NCI-H2107 (cell line): Measurements from ENCODE around the gene PERCC1.

Experiments used
- DNase-seq: peaks from one replicate; lab custom pipeline; 2025; lab: John Stamatoyannopoulos, UW

PERCC1 gene

DNA sequence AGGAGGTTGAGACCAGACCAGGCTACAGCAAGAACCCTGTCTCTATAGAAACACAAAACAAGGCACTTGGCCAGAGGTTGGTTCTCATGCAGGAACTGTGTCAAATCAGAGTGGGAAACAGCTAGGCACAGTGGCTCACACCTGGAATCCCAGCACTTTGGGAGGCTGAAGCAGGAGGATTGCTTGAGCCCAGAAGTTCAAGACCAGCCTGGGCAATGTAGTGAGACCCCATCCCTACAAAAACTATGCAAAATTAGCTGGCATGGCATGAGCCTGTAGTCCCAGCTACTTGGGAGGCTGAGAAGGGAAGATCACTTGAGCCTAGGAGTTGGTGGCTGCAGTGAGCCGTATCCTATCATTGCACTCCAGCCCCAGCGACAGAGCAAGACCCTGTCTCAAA lies 18.0 kb upstream of the PERCC1 start:
- no peak for DNase-seq

DNA sequence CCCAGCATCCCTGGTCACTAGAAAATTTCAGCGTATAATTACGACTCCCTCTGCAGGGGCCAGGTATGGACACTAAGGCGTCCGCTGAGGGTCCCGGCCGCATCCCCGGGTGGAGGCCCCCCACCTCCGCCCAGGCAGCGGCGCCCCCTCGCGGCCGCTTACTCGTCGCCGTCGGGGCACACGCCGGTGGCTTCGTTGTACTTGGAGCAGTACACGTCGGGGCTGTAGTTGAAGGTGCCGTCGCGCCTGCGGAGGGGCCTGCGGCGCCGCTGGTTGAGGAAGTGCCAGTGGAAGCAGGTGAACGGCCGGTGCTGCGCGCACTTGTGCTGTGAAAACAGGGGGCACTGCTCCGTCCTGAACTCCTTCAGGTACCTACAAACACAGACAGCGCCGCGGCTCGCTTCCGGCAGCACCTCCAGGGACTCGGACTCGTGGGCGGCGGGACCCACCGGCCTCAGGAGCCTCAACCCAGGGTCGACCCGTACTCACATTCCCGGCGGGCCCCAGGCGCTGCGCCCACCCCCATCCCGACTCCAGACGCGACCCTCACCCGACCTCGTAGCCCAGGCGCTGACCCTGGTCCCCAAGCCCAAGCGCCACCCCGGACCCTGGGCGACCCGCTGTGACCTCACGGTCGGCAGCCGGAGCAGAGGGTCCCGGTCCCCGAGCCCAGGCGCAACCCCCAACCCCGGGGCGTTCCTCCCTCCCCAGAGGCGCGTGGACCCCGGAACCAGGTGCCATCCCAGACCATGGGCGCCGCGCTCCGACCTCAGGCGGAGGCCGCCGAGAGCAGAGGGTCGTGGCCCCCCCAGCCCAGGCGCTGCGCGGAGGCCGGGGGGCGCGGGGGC lies 17.0 kb upstream of the PERCC1 start:
- peak; percentile 14 for DNase-seq

DNA sequence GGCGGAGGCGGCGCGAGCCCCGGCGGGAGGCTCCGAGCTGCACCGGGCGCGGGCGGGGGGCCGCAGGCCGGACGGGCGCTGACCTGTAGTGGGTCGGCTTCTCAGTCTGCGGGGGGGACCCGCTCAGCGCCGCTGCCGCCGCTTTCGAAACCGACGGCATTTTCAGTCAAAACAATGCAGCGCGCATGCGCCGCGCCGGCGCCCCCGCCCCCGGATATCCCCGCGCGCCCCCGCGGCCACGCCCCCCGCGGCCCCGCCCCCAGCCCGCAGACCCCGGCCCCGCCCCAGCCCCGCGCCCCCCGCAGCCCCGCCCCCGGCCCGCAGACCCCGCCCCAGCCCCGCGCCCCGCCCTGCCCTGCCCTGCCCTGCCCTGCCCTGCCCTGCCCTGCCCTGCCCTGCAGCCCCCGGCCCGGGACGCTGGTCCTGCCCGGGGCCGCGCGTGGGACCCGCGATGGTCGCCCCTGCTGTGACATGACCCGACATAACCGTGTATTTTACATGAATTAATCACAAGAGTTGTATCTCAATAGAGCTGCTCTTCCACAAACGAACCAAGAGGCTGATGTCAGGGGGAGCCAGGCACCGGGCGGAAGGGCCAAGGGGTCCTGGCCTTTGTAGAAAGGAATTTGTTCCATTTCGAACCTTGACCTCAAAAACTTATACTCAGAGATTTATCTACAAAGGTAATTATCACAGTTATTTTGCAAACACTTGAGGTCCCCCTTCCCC lies 16.2 kb upstream of the PERCC1 start, which contains the start of gene UNKL:
Gene UNKL, minus strand, starts transcription at position 173 of the 729 bp plus-strand sequence. Its CDS starts 13 bp downstream, at position 160.
- no peak for DNase-seq

DNA sequence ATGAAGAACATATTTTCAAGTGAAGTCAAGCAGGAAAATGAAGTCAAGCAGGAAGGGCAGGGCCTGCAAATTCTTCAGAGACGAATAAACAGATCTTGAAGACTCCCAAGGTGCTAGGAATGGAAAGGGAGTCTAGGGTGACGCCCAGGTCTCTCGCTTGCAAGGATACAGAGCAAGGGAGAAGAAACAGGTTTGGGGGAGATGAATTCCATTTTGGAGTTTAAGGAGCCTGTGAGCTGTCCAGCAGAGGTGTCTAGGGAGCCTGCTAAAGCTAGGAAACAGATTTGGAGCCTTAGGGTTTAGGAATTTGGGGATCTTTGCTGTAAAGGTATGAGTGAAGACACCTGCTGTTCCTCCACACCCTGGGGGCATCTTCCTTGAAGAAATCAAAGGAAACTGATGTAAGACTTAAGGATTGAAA lies 14.3 kb upstream of the PERCC1 start:
- no peak for DNase-seq

DNA sequence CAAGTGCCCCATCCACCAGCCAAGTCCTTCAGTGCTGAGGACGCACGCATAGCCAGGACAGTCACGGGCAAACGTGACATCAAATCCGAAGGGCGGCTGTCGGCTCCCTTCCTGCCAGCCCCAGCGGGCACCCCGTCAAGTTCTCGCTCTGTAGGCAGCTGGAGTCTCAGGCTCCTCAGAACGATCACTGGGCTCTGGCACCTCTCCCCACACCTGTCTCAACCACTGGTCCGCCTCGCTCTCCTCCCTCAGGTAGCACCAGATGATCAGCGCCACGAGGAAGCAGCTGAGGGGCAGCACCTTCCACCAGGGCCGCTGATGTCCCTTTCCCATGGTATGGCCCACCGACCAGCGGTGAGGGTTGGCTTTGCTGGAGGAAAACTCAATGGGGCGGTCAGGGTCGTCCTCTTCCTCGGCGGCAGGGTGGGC lies 10.8 kb upstream of the PERCC1 start:
- DNase-seq: no peak

DNA sequence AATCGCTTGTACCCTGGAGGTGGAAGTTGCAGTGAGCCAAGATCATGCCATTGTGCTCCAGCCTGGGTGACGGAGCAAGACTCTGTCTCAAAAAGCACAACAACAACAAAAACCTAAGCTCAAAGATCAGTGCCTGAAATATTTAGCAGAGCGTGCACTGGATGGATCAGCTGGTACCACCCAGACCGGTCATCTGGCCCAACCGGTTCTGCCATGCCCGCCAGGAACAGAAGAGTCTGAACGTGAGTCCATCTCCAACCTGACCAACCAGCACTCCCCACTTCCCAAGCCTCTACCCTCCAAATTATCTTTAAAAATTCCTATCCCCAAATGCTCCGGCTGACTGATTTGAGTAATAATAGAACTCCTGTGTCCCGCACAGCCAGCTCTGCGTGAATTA lies 8.8 kb upstream of the PERCC1 start:
- DNase-seq: no peak

DNA sequence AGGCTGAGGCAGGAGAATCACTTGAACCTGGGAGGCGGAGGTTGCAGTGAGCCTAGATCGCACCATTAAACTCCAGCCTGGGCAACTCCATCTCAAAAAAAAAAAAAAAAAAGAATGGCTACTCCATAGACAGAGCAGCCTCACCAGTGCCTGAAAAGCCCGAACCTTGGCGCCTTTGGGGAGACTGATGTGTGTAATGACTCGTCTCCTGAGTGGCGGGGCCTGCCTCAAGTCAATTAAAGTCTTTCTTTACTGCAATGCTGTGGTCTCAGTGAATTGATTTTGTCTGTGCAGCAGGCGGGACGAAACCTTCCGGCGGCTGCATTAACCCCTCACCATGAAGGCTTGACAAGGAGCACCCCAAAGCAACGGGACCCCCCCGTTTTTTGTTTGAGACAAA lies 6.8 kb upstream of the PERCC1 start:
- DNase-seq: no peak

DNA sequence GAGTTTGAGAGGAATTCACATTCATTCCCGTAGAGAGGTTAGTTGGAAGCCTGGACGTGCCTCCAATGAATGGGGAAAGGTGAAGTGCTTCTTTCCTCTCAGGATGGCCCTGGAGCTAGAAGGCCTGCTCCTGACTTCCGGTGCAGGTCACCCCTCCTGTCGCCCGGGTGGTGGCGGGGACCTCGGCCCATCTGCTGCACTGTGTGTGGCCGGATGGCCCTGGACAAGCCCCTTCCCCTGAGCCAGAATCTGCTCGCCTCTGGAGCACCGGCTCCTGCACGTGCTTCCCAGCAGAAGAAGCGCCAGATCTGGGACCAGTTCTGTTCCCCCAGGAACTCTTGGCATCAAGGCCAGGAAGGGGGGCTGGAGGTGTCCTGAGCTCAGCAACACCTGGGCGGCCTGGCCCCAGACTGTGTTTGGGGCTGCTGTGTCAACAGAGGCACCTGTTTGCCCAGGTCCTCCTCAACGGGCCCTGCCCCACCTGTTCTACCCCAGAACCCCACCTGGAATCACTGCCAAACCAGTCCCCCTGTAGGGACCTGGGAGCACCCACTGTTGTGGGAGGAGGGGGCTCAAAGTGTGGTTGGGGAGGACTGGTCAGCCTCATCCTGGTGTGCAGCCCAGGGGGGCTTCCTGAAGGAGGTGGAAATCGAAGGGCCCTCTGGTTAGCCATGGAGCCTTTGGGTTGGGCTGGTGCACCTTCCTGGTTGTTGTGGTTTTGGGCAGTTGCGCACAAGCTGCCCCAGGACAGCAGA lies 5.1 kb upstream of the PERCC1 start:
- DNase-seq: no peak

DNA sequence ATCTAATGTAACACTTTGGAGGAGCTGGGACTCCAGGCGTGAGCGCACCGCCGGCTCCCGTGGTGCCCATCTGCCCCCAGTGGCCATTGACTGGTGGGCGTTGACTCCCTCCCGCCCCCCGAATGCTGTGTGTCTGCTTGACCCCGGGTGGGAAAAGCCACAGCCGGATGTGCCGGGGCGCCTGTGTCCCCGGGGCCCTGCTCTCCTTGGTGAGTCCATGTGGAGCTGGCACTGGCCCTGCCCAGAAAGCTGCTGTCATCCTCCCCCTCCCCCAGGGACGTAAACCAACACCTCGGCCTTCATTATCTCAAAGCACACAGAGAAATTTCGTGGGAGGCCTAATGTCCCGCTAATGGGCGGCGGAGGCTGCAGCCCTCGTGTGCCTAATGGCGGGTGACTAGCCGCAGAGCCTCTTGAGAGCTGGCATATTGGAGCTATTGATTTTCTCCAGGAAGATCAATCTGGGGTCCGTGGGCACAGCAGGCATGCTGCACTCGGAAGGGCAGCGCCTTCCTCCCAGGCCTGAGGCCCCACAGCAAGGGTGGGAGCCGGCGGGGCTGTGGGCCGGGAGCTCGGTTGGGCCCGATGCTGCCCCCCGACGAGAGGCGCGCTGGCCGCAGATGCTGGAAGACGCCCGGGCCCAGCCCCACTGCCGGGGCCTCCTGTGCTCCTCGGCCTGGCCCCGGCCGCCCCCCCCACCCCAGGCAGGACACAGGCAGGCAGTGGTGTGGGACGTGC lies 4.0 kb upstream of the PERCC1 start:
- DNase-seq: peak; percentile 78

DNA sequence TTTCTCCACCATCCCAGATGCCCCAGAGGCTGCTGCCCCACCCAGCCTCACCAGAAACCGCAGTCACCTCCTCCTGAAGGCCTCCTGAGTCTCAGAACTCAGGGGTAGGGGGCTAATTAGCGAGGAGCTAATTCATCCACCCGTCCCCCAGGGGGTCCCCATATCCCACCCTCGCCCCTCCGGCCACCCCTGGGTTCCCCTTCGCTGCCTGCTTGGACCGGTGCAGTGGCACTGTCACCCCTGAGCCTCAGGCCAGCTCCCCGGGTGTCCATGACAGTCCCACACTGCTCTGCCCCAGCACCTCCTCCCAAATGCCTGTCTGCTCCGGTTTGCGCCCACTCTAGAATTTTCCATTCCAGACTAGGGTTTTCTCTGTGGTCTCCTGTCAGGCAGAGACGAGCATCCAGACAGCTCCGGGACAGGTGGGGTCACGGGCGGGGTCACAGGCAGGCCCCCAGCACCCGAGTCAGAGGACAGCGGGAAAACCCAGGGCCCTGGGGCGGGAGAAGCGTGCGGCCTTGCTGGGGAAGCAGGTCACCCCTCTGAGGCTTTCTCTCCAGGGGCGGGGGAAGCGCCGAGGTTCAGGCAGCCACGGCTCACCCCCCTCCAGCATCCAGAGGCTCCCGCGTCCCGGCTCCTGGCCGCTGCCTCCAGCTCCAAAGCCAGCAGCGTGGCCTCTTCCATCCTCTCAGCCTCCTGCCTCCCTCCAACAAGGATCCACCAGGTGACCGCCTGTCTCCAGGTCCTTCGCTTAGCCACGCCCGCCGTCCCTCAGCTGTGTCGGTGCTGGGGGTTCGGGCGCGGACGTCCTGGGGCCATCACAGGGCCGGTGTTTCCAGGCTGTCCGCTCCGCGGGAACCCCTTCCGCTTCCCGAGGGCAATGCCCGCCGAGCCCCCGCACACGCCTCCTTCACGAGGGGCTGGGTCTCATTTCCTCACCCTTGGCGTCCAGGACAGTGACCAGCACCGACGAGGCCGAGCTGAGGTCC lies 3.1 kb upstream of the PERCC1 start:
- DNase-seq: no peak

DNA sequence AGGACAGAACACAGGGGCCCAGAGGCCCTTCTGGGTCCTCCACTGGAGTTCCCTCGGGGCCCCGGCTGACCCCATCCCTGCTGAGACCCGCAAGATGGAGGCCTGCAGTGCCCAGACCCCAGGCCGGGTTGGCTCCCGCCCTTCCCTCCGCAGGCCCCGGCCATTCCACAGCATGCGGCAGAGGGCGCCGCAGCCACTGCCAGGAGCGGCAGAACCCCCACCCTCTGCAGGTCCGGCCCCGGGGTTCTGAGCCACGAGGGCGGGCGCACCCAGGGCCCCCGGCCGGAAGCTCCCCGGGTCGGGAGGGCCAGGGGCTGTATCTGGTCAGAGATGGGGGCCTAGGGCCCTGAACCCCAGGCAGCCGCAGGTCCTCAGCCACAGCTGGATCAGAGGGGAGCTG lies 2.4 kb upstream of the PERCC1 start:
- DNase-seq: no peak

DNA sequence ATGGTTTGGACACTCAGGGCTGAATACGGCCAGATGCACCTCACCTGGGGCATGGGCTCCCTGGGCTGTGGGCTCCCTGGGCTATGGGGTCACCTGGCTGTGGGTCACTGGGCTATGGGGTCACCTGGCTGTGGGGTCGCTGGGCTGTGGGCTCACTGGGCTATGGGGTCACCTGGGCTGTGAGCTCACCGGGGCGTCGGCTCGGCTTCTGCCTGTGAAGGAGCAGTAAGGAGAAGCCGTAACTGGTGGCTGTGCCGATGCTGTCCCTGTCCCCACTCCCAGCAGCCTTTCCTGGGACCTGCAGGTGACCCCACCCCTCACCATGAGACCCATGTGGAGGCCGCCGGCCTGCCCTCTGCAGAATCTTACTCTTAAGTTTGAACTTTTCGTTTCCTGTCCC lies 1.9 kb upstream of the PERCC1 start:
- no peak for DNase-seq

DNA sequence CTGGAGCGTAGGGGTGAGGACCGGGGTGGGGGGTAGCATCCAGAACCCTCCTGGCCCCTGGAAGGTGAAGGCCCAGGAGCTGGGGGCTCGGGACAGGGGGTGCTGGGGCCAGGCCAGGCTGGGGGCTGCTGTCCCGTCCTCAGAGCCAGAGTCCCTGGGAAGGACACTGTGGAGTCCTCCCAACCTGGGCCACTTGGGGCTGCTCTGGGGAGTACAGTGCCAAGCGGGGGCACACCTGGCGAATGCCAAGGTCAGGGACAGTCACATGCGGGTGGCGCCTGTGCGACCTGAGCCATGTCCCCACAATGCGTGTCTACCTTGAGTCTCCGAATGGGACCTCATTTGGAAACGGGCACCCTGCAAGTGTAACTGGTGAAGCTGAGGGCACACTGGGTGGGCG lies 1.2 kb upstream of the PERCC1 start:
- no peak for DNase-seq

DNA sequence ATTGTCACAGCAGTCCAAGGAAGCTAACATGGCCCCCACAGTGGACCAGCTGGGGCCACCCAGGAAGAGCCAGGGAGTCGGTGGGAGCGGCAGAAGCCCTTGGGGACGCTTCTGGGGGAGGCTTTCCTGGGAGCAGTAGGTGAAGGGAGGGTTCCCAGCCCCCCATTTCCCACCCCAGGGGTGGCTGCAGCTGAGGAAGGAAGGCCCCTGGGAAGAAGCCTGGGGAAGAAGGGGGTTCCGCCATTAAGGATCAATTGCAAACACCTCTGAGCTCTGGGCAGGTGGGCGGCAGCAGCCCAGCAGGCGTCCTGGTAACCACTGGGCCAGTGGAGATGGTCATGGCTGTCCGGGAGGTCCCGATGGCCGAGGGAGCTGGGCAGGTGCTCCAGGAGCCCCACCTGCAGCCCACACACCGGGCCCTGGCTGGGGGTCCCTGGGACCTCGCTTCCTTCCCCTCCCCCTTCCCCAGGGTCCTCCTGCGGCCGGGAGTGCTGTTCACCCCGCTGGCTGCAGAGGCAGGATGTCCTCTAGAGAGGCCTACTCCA lies 592 bp upstream of the PERCC1 start:
- no peak for DNase-seq

DNA sequence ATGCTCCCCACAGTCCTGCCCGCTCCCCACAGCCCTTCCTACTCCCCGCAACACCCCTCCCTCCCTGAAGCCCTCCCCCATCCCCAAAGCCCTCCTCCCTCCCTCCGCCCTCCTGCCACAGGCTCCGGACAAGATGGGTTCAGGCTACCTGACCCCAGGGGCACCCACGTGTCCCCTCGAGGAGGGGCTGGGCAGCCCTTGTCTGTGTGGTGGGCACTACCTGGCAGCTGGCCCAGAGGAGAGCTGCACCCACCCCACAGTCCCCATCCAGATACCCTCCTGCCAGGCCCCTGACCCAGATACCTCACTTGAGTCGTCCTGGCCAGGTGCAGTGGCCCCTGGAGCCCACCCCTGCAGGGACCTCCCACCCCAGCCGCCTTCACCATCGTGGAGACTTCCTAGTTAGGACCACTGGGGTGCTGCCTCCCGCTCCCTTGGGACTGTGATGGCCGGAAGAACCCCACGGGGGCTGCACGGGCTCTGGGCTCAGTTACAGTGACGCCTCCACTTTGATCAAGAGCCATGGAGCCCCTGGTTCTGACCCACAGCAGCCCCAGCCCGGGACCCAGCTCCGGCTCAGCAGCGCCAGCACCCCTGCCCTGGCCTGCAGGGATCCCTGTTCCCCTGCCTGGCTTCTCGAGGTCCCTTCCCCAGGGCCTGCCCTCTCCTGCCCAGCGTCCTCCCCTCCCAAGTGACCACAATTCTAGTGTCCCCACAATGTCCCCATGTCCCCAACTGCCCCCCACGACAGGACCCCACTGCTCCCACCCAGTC lies 806 bp downstream of the PERCC1 start:
- no peak for DNase-seq

DNA sequence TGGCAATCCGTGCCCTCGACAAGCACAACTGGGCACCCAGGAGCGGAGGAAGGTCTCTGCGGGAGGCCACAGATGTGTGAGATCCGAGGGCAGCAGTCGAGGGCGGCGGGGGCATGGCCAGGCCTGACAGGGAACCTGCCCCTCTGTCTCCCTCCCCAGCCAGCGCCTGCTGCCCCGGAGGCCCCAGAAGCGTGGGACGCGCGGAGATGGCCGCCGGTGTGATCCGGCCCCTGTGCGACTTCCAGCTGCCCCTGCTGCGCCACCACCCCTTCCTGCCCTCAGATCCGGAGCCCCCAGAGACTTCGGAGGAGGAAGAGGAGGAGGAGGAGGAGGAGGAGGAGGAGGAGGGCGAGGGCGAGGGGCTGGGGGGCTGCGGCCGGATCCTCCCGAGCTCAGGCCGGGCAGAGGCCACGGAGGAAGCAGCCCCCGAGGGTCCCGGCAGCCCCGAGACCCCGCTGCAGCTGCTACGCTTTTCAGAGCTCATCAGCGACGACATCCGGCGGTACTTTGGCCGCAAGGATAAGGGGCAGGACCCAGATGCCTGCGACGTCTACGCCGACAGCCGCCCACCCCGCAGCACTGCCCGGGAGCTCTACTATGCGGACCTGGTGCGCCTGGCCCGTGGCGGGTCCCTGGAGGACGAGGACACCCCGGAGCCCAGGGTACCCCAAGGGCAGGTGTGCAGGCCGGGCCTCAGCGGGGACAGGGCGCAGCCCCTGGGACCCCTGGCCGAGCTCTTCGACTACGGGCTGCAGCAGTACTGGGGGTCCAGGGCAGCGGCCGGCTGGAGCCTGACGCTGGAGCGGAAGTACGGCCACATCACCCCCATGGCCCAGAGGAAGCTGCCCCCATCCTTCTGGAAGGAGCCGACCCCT lies 1.7 kb downstream of the PERCC1 start:
- no peak for DNase-seq

DNA sequence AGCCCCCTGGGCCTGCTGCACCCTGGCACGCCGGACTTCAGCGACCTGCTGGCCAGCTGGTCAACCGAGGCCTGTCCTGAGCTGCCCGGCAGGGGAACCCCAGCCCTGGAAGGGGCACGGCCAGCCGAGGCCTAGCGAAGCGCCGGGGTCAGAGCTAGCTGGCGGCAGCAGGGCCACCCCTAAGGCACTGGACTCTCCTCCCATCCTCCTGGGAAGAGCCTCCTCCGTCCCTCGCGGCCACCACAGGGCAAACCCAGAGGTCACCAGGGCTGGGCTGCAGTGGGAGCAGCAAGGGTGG lies 2.3 kb downstream of the PERCC1 start:
- DNase-seq: no peak

DNA sequence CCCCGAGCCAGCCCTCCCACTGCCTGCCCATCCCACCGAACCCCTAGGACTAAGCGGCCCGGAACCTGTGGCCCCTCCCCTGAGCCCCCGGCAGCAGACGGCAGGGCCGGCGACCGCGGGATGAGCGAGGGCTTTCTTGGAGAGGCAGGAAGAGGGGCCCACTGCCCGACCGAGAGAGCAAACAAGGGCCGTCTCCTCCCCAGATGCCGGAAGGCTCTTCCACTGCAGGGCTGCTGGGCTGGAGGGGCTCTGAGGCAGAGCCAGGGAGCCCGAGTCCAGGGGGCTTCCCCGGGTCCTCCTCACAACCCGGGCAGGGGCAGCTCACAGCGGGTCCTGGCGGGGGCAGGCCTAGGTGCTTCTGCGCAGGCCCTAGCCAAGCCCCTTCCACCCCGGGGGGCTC lies 2.9 kb downstream of the PERCC1 start:
- DNase-seq: no peak
